Endothelial cell of umbilical vein (primary cell): ENCODE results near the gene HMCN1. TPM values are rescaled to one million over a fixed set of nuclear protein-coding genes. Genes with fewer than 3 reads are reported as not detected.

Experiments
- BruUV-seq: library from RNA; stranded (reverse); fragments of 400-500 nt; replicated peaks from 2 replicates; lab custom pipeline; 2021; lab: Mats Ljungman, UMichigan
- CTCF ChIA-PET: fragments of 300-600, 350-600 bp; sonication (Branson Sonifier 250); formaldehyde crosslinking; loops from one replicate; lab custom pipeline; 2021; ENCODE audit warnings: antibody characterized with exemption, inconsistent platforms; lab: Charles Lee
- POLR2A ChIA-PET: fragments of 300-600, 350-600 bp; sonication (Branson Sonifier 250); formaldehyde crosslinking; loops from one replicate; lab custom pipeline; 2021; ENCODE audit warnings: antibody characterized with exemption, inconsistent platforms; lab: Charles Lee
- DNase-seq: peaks from one replicate; pipeline ENCODE4 v3.0.0-alpha.2; 2011; ENCODE audit warnings: low read depth, low spot score
- FAIRE-seq: peaks from 2 replicates; lab custom pipeline; 2011; peaks lifted over from hg19 to GRCh38; lab: Jason Lieb, UNC
- H2AFZ ChIP-seq: 2 replicates; pipeline ENCODE4 v1.6.0; 2012; ENCODE audit warnings: low read depth, low read length, control low read depth, inconsistent platforms
- H3K27ac ChIP-seq: 2 replicates; pipeline ENCODE4 v1.5.1; 2011; ENCODE audit warnings: low read depth, mild to moderate bottlenecking, control low read depth, low read length, moderate library complexity; ENCODE audit not compliant: insufficient read depth
- H3K27me3 ChIP-seq, 2 experiments: 2 replicates each; pipeline versions ENCODE4 v1.6.0 to v1.6.1; 2011; ENCODE audit warnings: low read length in 2 of 2, mixed read lengths in 1 of 2; ENCODE audit not compliant: control insufficient read depth in 2 of 2, insufficient read depth in 2 of 2
- H3K36me3 ChIP-seq, 2 experiments: 2 replicates in 1 of 2; 3 replicates in 1 of 2; pipeline ENCODE4 v1.5.1; 2011; ENCODE audit warnings: low read length in 2 of 2, mild to moderate bottlenecking in 1 of 2, moderate library complexity in 1 of 2; ENCODE audit not compliant: control insufficient read depth in 2 of 2, insufficient read depth in 2 of 2; ENCODE audit errors: extremely low read depth in 1 of 2
- H3K4me1 ChIP-seq: 3 replicates; pipeline ENCODE4 v1.5.1; 2011; ENCODE audit warnings: mild to moderate bottlenecking, low read length; ENCODE audit not compliant: control insufficient read depth, insufficient read depth; ENCODE audit errors: extremely low read depth
- H3K4me2 ChIP-seq: 2 replicates; pipeline ENCODE4 v1.6.1; 2011; ENCODE audit warnings: low read length, control low read depth, mixed read lengths; ENCODE audit not compliant: insufficient read depth
- H3K4me3 ChIP-seq, 3 experiments: fragments of 200-600 bp in 1 of 3; sonication (generic), shearing (Covaris generic) in 1 of 3; replicated peaks in 1 of 3; 2 replicates each; pipeline ENCODE4 v1.5.1; 2011 to 2016; ENCODE audit warnings: control low read depth in 3 of 3, low read length in 3 of 3, mild to moderate bottlenecking in 2 of 3, inconsistent platforms in 1 of 3, low read depth in 1 of 3, moderate library complexity in 1 of 3; ENCODE audit not compliant: insufficient read depth in 1 of 3
- H3K79me2 ChIP-seq: 2 replicates; pipeline ENCODE4 v1.6.0; 2012; ENCODE audit warnings: low read length, inconsistent platforms; ENCODE audit not compliant: control insufficient read depth, insufficient read depth
- H3K9ac ChIP-seq: replicated peaks from 2 replicates; pipeline ENCODE3; 2011; ENCODE audit warnings: low read length, control low read depth; ENCODE audit not compliant: insufficient read depth; ENCODE audit errors: extremely low read depth
- H3K9me1 ChIP-seq: replicated peaks from 3 replicates; pipeline ENCODE4 v1.6.0; 2011; ENCODE audit warnings: mild to moderate bottlenecking, low read length; ENCODE audit not compliant: control insufficient read depth, insufficient read depth; ENCODE audit errors: extremely low read depth
- H3K9me3 ChIP-seq: replicated peaks from 2 replicates; pipeline ENCODE4 v1.5.1; 2012; ENCODE audit warnings: low read length, inconsistent platforms; ENCODE audit not compliant: control insufficient read depth, insufficient read depth
- H4K20me1 ChIP-seq: replicated peaks from 2 replicates; pipeline ENCODE3; 2011; ENCODE audit warnings: mild to moderate bottlenecking, low read length; ENCODE audit not compliant: control insufficient read depth, insufficient read depth; ENCODE audit errors: extremely low read depth
- EZH2 ChIP-seq: IDR thresholded peaks from 2 replicates; pipeline ENCODE4 v1.6.1; 2012; ENCODE audit warnings: borderline replicate concordance, low read depth, mild to moderate bottlenecking, moderate library complexity, low read length, inconsistent platforms; ENCODE audit not compliant: severe bottlenecking
- FOS ChIP-seq: IDR thresholded peaks from 2 replicates; pipeline ENCODE4 v1.6.1; 2011; ENCODE audit warnings: mild to moderate bottlenecking, low read length, moderate library complexity, borderline replicate concordance; ENCODE audit not compliant: insufficient read depth
- GATA2 ChIP-seq: IDR thresholded peaks from 2 replicates; pipeline ENCODE4 v1.7.0; 2011; ENCODE audit warnings: low read depth, mild to moderate bottlenecking, moderate library complexity, mixed read lengths, low read length; ENCODE audit not compliant: insufficient read length, insufficient read depth
- JUN ChIP-seq: IDR thresholded peaks from 2 replicates; pipeline ENCODE4 v1.6.1; 2011; ENCODE audit warnings: borderline replicate concordance, low read depth; ENCODE audit not compliant: insufficient read length, insufficient read depth
- MYC ChIP-seq: IDR thresholded peaks from one replicate; pipeline ENCODE4 v1.6.1; 2011; ENCODE audit warnings: mild to moderate bottlenecking, low read depth, low read length
- POLR2A ChIP-seq: IDR thresholded peaks from 2 replicates; pipeline ENCODE4 v1.6.1; 2012; ENCODE audit warnings: low read depth, mild to moderate bottlenecking, control low read depth, low read length
- POLR2AphosphoS5 ChIP-seq: IDR thresholded peaks from 2 replicates; pipeline ENCODE4 v1.6.1; 2012; ENCODE audit warnings: low read depth, mild to moderate bottlenecking, control low read depth, low read length, moderate library complexity; ENCODE audit not compliant: insufficient read depth
- dilution Hi-C: fragments of 300-500 bp; cut with MboI; formaldehyde crosslinking; loops from one replicate; pipeline ENCODE4 v1.15.0; 2019; ENCODE audit warnings: low sequenced_read_pairs; ENCODE audit not compliant: extremely low pct_ligation_motif_present
- intact Hi-C: fragments of 100-400 bp; cut with micrococcal nuclease; formaldehyde crosslinking; loops from one replicate; pipeline ENCODE4 v1.10.0; 2022
- polyA plus RNA-seq, 4 experiments: library from polyadenylated mRNA; depleted of rRNA in 3 of 4; stranded (reverse) in 3 of 4; unstranded in 1 of 4; fragments of >200 nt; gene quantifications; 2 replicates each; pipeline versions ENCODE4 v1.2.1 to v1.2.3, GENCODE V29; 2011 to 2012; ENCODE audit warnings: missing spikeins in 1 of 4
- total RNA-seq: library from RNA; stranded (reverse); gene quantifications from 2 replicates; pipeline ENCODE4 v1.2.3, GENCODE V29; 2021
- TF ChIP-seq, protein P1 (sequence below): IDR thresholded peaks from 2 replicates; pipeline ENCODE4 v1.6.1; 2011; ENCODE audit not compliant: insufficient read depth, insufficient read length
- TF ChIP-seq, protein P2 (sequence below), 2 donors: IDR thresholded peaks; 1 replicate in 1 of 2; 2 replicates in 1 of 2; pipeline ENCODE4 v1.5.1; 2011; ENCODE audit warnings: low read length in 2 of 2, mild to moderate bottlenecking in 2 of 2, moderate library complexity in 2 of 2, control low read depth in 1 of 2, inconsistent platforms in 1 of 2, low read depth in 1 of 2; ENCODE audit not compliant: insufficient read depth in 1 of 2; ENCODE audit errors: extremely low read depth in 1 of 2

Gene HMCN1
- total and polyA plus RNA-seq, 2 donors (not counting 3 experiments of a cell fraction or from before 2014, with no cell fraction given), result 10.3 to 16.0 TPM

DNA sequence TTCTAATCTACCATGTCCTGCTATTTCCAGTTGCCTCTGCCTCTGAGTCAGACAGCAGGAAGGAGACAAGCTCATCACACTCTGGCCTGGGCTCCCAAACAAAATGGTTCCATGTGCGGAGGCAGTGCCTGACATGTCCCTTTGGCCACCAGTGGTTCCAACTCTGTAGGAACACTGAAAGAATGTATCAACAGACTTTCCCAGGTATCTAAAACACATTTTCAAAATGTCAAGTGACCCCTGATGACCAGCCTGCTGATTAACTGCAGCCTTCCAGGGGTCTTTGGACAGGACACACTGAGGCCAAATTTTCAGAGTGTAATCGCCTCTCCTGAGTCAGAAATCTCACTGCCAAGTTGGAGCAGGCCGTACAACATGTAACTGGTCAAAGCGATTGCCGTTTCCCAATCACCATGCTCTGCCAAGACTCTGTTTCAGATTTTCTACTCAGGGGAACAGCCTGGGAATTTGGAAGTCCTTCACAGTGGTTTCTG lies 468.1 kb downstream of the HMCN1 start:
- ChIA-PET POLR2A (no interaction called here), CTCF (interaction anchor here (0.7 to 2.1 kb wide), 3 partner anchors 10 to 46 kb away, joined by 3 to 7 read pairs (median 7); no protein-coding TSS in a partner anchor)
- no peaks in the 10 kb centered on the region for H3K79me2 ChIP-seq
- no peaks in the 10 kb centered on the region for H4K20me1 ChIP-seq
- no peak overlapping the region for H3K9ac ChIP-seq
- no peaks in the 10 kb centered on the region for H3K9me1 ChIP-seq
- no peaks in the 10 kb centered on the region for H3K9me3 ChIP-seq
- H3K27ac ChIP-seq, result no peak overlapping the region
- H3K36me3 ChIP-seq, result no peaks in the 10 kb centered on the region
- no peak overlapping the region for H3K4me2 ChIP-seq
- H3K4me3 ChIP-seq, result no peak overlapping the region
- BruUV-seq, result no TSS peak
- TF ChIP-seq MYC (no peak), GATA2 (no peak), FOS (no peak), POLR2A (no peak), EZH2 (no peak), JUN (no peak), POLR2AphosphoS5 (no peak)
- TF ChIP-seq, protein P1, sequence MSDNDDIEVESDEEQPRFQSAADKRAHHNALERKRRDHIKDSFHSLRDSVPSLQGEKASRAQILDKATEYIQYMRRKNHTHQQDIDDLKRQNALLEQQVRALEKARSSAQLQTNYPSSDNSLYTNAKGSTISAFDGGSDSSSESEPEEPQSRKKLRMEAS, result no peak
- TF ChIP-seq, protein P2, sequence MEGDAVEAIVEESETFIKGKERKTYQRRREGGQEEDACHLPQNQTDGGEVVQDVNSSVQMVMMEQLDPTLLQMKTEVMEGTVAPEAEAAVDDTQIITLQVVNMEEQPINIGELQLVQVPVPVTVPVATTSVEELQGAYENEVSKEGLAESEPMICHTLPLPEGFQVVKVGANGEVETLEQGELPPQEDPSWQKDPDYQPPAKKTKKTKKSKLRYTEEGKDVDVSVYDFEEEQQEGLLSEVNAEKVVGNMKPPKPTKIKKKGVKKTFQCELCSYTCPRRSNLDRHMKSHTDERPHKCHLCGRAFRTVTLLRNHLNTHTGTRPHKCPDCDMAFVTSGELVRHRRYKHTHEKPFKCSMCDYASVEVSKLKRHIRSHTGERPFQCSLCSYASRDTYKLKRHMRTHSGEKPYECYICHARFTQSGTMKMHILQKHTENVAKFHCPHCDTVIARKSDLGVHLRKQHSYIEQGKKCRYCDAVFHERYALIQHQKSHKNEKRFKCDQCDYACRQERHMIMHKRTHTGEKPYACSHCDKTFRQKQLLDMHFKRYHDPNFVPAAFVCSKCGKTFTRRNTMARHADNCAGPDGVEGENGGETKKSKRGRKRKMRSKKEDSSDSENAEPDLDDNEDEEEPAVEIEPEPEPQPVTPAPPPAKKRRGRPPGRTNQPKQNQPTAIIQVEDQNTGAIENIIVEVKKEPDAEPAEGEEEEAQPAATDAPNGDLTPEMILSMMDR (IDR thresholded peaks at IDR 0.05; ENCODE audit: extremely low read depth in 1 of 2, insufficient read depth in 1 of 2, low read depth in 1 of 2, low read length in 2 of 2), result no peak
- FAIRE-seq, result no peak
- H3K4me1 ChIP-seq, result no peaks in the 10 kb centered on the region
- H3K27me3 ChIP-seq, result no peaks in the 10 kb centered on the region
- no peak overlapping the region for H2AFZ ChIP-seq
- intact Hi-C loops (no loop called here), dilution Hi-C loops (no loop called here)
- DNase-seq, result no peak
